Activated B cell treated with CpG ODN at 0.5 μM for 24 hours (primary cell): ENCODE measurements around the gene CA10. TPM values are rescaled to one million over a fixed set of nuclear protein-coding genes. Genes with fewer than 3 reads are reported as not detected.

ENCODE experiments used
- ATAC-seq: fragments of 200-7000 bp; cut with Tn5 transposase; one replicate; pipeline ENCODE4 v1.10.0; 2021; ENCODE audit warnings: low read depth, mild to moderate bottlenecking, moderate library complexity
- CTCF ChIA-PET: fragments of 350-600 bp; sonication (Branson Sonifier 250); formaldehyde crosslinking; loops from one replicate; lab custom pipeline; 2021; ENCODE audit warnings: antibody characterized with exemption; lab: Charles Lee
- POLR2A ChIA-PET: fragments of 350-600 bp; sonication (Branson Sonifier 250); formaldehyde crosslinking; loops from one replicate; lab custom pipeline; 2021; ENCODE audit warnings: antibody characterized with exemption; lab: Charles Lee
- DNase-seq: peaks from one replicate; pipeline ENCODE4 v3.0.0; 2022
- H3K27ac Mint-ChIP-seq: one replicate; pipeline ENCODE4 v1.8.0; 2020; ENCODE audit warnings: mixed read lengths
- H3K27me3 Mint-ChIP-seq: one replicate; pipeline ENCODE4 v1.8.0; 2021; ENCODE audit warnings: mixed read lengths
- H3K36me3 Mint-ChIP-seq: one replicate; pipeline ENCODE4 v1.8.0; 2021; ENCODE audit warnings: low read depth, mixed read lengths
- H3K4me1 Mint-ChIP-seq: one replicate; pipeline ENCODE4 v1.8.0; 2021; ENCODE audit warnings: mixed read lengths
- H3K4me3 Mint-ChIP-seq: one replicate; pipeline ENCODE4 v1.8.0; 2020; ENCODE audit warnings: mild to moderate bottlenecking, mixed read lengths
- H3K9me3 Mint-ChIP-seq: one replicate; pipeline ENCODE4 v1.8.0; 2020; ENCODE audit warnings: mixed read lengths
- intact Hi-C: fragments of 100-400 bp; cut with micrococcal nuclease; formaldehyde crosslinking; loops from one replicate; pipeline ENCODE4 v1.15.1; 2024
- total RNA-seq: library from RNA; stranded (reverse); gene quantifications from 2 replicates; pipeline ENCODE4 v1.2.3, GENCODE V29; 2022
- TF ChIP-seq, protein P1 (sequence below): fragments of 200-600 bp; IDR thresholded peaks from one replicate; pipeline ENCODE4 v1.8.0; 2022; ENCODE audit warnings: antibody characterized with exemption, mild to moderate bottlenecking

Gene CA10
- total RNA-seq, 1 donor from 2014 or later = not detected

DNA sequence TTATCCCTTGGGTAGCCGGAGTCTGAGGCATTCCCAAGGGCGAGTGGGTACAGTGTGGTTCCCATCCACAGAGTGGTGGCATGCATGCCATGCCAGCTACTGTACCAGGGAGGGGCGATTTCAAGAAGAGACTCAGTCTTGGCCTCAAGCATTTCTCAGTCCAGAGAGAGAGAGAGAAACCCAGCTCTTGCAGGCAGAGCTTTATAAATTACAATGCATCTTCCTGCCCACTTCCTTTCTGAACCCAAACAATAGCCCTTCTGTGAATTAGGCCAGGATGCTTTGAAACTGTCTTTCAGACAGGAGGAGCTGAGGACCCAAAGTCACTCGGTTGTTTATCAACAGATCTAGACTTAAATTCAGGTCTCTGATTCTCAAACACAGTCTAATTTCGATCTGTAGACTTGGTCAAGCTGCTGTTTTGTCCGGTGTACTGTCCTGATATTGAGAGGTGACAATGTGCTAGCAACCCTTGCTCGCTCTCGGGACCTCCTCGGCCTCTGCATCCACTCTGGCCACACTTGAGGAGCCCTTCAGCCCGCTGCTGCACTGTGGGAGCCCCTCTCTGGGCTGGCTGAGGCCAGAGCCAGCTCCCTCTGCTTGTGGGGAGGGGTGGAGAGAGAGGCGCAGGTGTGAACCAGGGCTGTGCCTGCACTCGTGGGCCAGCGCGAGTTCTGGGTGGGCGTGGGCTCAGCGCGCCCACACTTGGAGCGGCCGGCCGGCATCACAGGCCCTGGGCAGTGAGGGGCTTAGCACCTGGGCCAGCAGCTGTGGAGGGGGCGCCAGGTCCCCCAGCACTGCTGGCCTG lies 490.2 kb downstream of the CA10 start:
- TF ChIP-seq, protein P1, sequence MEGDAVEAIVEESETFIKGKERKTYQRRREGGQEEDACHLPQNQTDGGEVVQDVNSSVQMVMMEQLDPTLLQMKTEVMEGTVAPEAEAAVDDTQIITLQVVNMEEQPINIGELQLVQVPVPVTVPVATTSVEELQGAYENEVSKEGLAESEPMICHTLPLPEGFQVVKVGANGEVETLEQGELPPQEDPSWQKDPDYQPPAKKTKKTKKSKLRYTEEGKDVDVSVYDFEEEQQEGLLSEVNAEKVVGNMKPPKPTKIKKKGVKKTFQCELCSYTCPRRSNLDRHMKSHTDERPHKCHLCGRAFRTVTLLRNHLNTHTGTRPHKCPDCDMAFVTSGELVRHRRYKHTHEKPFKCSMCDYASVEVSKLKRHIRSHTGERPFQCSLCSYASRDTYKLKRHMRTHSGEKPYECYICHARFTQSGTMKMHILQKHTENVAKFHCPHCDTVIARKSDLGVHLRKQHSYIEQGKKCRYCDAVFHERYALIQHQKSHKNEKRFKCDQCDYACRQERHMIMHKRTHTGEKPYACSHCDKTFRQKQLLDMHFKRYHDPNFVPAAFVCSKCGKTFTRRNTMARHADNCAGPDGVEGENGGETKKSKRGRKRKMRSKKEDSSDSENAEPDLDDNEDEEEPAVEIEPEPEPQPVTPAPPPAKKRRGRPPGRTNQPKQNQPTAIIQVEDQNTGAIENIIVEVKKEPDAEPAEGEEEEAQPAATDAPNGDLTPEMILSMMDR = no peak
- ChIA-PET POLR2A (no interaction called here), CTCF (no interaction called here)
- Mint-ChIP-seq H3K9me3 (no peaks in the 10 kb centered on the region), H3K4me3 (no peak overlapping the region), H3K4me1 (no peaks in the 10 kb centered on the region), H3K27ac (no peak overlapping the region), H3K36me3 (no peaks in the 10 kb centered on the region), H3K27me3 (no peaks in the 10 kb centered on the region)
- intact Hi-C loops = no loop called here
- ATAC-seq (no peak), DNase-seq (no peak)

DNA sequence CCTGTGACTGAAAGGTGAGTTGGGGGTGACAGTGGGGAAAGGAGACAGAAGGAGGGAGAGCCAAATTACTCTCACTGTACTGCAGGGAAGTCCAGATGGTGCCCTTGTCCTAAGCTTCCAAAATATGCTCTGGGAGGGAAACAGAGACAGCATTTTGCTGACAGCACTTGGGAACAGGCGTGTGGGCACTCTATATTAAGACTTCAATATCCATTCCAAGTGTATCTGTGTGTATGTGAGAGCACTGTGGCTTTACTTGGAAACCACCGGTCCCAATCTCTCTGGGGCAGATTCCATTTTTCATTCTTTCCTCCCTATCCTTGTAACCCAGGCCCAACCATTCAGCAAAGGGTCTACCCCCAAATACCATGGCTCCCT lies 490.8 kb downstream of the CA10 start:
- Mint-ChIP-seq H3K9me3 (no peaks in the 10 kb centered on the region), H3K36me3 (no peaks in the 10 kb centered on the region), H3K4me3 (no peak overlapping the region), H3K4me1 (no peaks in the 10 kb centered on the region), H3K27ac (no peak overlapping the region), H3K27me3 (no peaks in the 10 kb centered on the region)
- no peak for ATAC-seq
- POLR2A ChIA-PET = no interaction called here
- TF ChIP-seq, protein P1 = no peak
- no peak for DNase-seq
- CTCF ChIA-PET = no interaction called here
- intact Hi-C loops = no loop called here

DNA sequence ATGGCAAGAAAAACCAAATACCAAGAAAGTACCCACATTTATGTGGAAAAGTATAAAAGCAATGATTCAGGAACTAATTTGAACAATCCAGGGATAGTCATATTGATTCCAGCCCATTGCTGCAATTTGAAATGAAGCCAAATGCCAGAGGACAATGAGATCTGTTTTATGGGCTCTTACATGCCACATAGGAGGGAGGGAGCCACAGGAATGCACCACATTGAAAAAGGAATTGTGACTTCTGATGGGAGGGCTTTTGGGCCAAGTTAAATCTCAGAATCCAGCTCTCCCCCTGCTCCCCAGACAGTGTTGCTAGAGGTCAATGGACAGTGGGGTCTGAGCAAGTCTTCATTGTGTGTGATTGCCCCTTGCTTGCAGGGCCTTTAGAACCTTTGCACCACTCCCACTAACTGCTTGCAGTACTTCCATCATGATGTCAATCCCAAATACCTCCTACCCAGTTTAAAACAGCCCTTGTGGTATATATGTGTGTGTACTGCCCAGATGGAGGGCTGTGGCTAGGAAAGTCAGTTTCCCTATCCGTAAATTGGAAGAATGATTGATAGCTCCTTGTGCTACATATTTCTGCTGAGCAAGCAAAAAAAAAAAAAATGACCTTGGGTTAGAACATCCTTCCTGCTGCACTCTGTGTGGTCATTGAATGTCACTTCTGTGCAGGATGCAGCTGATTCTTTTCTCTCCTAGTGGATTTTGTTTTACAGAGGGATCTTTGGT lies 491.4 kb downstream of the CA10 start:
- TF ChIP-seq, protein P1 = no peak
- ATAC-seq (no peak), DNase-seq (no peak)
- intact Hi-C loops = no loop called here
- Mint-ChIP-seq H3K9me3 (no peaks in the 10 kb centered on the region), H3K36me3 (no peaks in the 10 kb centered on the region), H3K4me3 (no peak overlapping the region), H3K27ac (no peak overlapping the region), H3K4me1 (no peaks in the 10 kb centered on the region), H3K27me3 (no peaks in the 10 kb centered on the region)
- ChIA-PET CTCF (no interaction called here), POLR2A (no interaction called here)

DNA sequence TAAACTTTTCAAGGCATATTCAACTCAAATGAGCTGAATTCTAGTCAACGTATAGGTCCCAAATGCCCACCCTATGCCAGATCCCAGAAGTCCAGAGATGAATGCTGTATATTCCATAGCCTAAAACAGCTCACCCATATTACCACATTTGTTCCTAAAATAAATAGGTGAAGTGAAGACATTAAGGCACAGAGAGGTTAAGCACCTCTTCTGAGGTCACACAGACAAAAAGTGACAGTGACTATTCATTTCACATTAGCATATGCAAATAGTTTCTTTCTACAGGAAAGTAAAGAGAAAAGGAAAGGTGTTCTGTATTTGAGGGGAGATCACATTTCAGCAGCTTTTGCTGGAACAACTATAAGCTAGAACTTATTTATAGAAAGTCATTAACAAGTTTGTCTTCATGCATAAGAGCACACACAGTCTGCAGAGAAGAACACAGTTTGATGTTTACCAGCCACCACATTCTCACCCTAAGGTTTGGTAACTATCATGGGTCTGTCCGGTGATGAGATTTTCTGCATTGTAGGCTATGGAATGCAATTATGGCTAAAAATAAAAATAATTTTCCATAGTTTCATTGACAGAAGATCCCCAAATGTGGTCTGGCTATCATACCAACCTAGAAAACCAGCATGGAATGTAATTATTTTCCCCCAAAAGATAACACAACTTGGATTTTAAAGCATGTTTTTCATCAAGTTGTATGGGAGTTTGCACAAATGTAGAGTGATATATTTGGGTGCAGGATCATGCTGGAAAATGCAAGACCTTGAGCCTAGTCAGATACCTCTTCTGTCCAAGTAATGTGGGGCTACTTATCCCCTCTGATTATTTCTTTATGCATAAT lies 496.1 kb downstream of the CA10 start:
- intact Hi-C loops = no loop called here
- TF ChIP-seq, protein P1 = no peak
- CTCF ChIA-PET = no interaction called here
- no peaks in the 10 kb centered on the region for H3K27me3 Mint-ChIP-seq
- no peak overlapping the region for H3K27ac Mint-ChIP-seq
- DNase-seq = no peak
- no peaks in the 10 kb centered on the region for H3K9me3 Mint-ChIP-seq
- no peaks in the 10 kb centered on the region for H3K36me3 Mint-ChIP-seq
- no peaks in the 10 kb centered on the region for H3K4me1 Mint-ChIP-seq
- no peak for ATAC-seq
- POLR2A ChIA-PET = no interaction called here
- no peak overlapping the region for H3K4me3 Mint-ChIP-seq

DNA sequence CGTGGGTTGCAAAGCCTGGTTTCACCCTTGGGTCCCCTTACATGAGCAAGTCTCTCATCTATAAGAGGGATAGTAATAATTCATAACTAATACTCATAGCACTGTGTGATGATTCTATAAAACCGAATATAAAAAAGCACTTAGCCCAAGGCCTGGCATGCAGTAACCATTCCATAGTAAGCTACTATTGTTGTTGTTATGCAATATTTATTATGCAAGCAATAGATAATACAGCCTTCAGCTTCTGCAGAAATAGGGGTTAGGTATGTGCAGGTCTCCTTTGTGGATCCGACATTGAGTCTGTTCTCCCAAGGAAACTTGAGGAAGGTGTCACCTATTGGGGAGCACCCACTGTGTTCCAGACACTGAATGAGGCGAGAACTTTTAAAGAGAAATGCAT lies 497.1 kb downstream of the CA10 start:
- intact Hi-C loops = no loop called here
- Mint-ChIP-seq H3K27me3 (no peaks in the 10 kb centered on the region), H3K9me3 (no peaks in the 10 kb centered on the region), H3K4me3 (no peak overlapping the region), H3K36me3 (no peaks in the 10 kb centered on the region), H3K27ac (no peak overlapping the region), H3K4me1 (no peaks in the 10 kb centered on the region)
- DNase-seq (no peak), ATAC-seq (no peak)
- POLR2A ChIA-PET = no interaction called here
- CTCF ChIA-PET = no interaction called here
- TF ChIP-seq, protein P1 = no peak
